SH-SY5Y (cell line): ENCODE measurements around the gene GPR39.

Experiments
- GATA2 ChIP-seq: IDR thresholded peaks from 2 replicates; pipeline ENCODE4 v1.6.1; 2011; ENCODE audit warnings: mild to moderate bottlenecking, low read depth, low read length
- GATA3 ChIP-seq: IDR thresholded peaks from 2 replicates; pipeline ENCODE4 v1.6.1; 2011; ENCODE audit warnings: low read depth, mild to moderate bottlenecking, low read length, moderate library complexity

- no peak for TF ChIP-seq GATA2
- TF ChIP-seq GATA3 = no peak
Observed at GRCh38 chr2:132606649-132607048, 190.0 kb downstream of the GPR39 start.
